ENCODE results near the gene RPS15A. TPM values are rescaled to one million over a fixed set of nuclear protein-coding genes. Genes with fewer than 3 reads are reported as not detected.

Gene RPS15A
- total RNA-seq, 5 donors from 2014 or later (not counting 1 experiment from before 2014, with no cell fraction given) = 2,862 to 3,462 (median 2,982) TPM

DNA sequence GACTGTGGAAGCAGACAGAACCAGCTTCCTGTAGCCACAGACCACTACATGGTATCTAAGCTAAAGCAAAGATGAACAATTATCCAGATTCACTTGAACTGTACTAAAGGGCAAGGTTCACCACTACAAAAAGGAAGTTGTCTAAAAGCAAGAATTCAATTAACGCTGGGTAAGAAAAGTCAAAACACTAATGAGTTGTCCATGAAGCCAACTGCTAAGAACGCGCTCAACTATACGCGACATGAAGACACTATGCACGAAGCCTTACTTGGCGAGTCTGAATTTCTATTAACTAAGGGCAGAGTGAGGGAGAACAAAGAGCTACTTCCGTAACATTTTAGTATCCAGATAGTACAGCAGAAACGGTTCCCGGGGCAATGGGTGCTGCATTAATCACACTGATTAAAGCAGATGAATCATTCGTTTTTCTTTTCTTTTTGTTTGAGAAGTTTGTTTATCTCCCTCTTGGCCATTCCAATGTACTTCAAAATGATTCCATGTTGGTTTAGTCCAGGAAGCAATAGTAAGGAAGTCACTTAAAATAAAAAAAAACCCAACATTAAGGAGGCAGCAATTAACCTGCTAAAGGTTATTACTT lies 2.8 kb upstream of the RPS15A start:
- peaks cover 47% of the 10 kb centered on the region for H3K36me3 Mint-ChIP-seq

DNA sequence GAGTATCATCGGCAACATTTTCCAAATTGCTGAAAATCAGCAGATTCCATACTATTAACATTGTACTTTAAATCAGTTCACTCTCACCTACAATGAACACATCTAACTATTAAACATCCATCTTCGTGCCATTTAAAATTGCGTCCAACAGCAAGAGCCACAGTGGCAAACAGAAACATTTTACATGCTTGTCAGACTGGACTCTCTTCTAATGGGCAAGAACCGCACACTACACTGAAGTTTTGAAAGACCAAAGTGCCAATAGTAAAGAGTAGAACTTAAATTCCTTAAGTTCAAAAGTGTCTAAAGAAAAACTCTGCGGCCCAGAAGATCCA lies 652 bp downstream of the RPS15A start:
- Histone ChIP-seq H3K27ac (ENCODE audit: low read length) (peak overlapping the region; percentile 69), H3K36me3 (ENCODE audit: control insufficient read depth in 2 of 2, extremely low read depth in 1 of 2, insufficient read depth in 1 of 2, low read length in 1 of 2) (peaks cover 11 to 63% of the 10 kb centered on the region in 2 donors), H3K4me1 (ENCODE audit: control insufficient read depth in 1 of 2, extremely low read depth in 1 of 2, insufficient read depth in 2 of 2, low read length in 2 of 2) (peaks cover 18 to 53% of the 10 kb centered on the region in 2 experiments), H3K27me3 (replicated peaks in 1 of 2; ENCODE audit: control insufficient read depth in 2 of 2, extremely low read depth in 1 of 2, insufficient read depth in 2 of 2, low read length in 1 of 2) (no peaks in the 10 kb centered on the region), H3K9me3 (no peaks in the 10 kb centered on the region), H3K4me3 (ENCODE audit: control insufficient read depth in 1 of 2, extremely low read depth in 1 of 2, low read length in 1 of 2) (peak overlapping the region; percentile 98)
- Mint-ChIP-seq H3K36me3 (peaks cover 57% of the 10 kb centered on the region), H3K9me3 (no peaks in the 10 kb centered on the region), H3K27me3 (no peaks in the 10 kb centered on the region), H3K27ac (peak overlapping the region; percentile 83 to 93), H3K4me1 (peaks cover 55 to 58% (median 57%) of the 10 kb centered on the region in 3 donors), H3K4me3 (peak overlapping the region; percentile 90 to 97 (median 96))
- 0% methylated on average over 2 of the region's 5 CpGs for WGBS (ENCODE audit: insufficient coverage)
- ATAC-seq (replicated peaks in 1 of 4) = no peak
- POLR2A ChIA-PET = interaction anchor here (1.5 kb wide), 2 partner anchors 11 to 12 kb away, joined by 12 to 42 read pairs; partner anchors contain the start of gene ARL6IP1 (in 2 of the 2)
- no peak for DNase-seq
- CTCF ChIA-PET = interaction anchor here (0.5 to 7.1 kb wide), 5 partner anchors 12 to 230 kb away, joined by 3 to 86 read pairs (median 3); partner anchors contain the start of gene ARL6IP1 (in 1 of the 2)

More for the DNA sequence above, 2.8 kb upstream of the RPS15A start:
- ATAC-seq (replicated peaks in 1 of 4) = no peak
- no peak overlapping the region for H3K27ac ChIP-seq (ENCODE audit: low read length)
- Mint-ChIP-seq H3K4me1 (peaks cover 23 to 34% (median 34%) of the 10 kb centered on the region in 3 donors), H3K9me3 (no peaks in the 10 kb centered on the region), H3K4me3 (no peak overlapping the region), H3K27ac (no peak overlapping the region), H3K27me3 (no peaks in the 10 kb centered on the region)
- no peaks in the 10 kb centered on the region for H3K27me3 ChIP-seq (replicated peaks in 1 of 2; ENCODE audit: control insufficient read depth in 2 of 2, extremely low read depth in 1 of 2, insufficient read depth in 2 of 2, low read length in 1 of 2)
- no peaks in the 10 kb centered on the region for H3K9me3 ChIP-seq
- POLR2A ChIA-PET = interaction anchor here (1.0 kb wide), 2 partner anchors 9 kb away, joined by 3 to 7 read pairs; partner anchors contain the start of gene ARL6IP1 (in 2 of the 2)
- H3K4me3 ChIP-seq (ENCODE audit: control insufficient read depth in 1 of 2, extremely low read depth in 1 of 2, low read length in 1 of 2) = no peak overlapping the region
- WGBS (ENCODE audit: insufficient coverage) = 97% methylated on average over 5 of the region's 11 CpGs
- CTCF ChIA-PET = interaction anchor here in 1 of 2 donors (7.1 kb wide), 1 partner anchor 8 kb away, joined by 86 read pairs; the partner anchor contains the start of gene ARL6IP1
- peaks cover 5 to 54% of the 10 kb centered on the region in 2 donors for H3K36me3 ChIP-seq (ENCODE audit: control insufficient read depth in 2 of 2, extremely low read depth in 1 of 2, insufficient read depth in 1 of 2, low read length in 1 of 2)
- peaks cover 8 to 19% of the 10 kb centered on the region in 2 experiments for H3K4me1 ChIP-seq (ENCODE audit: control insufficient read depth in 1 of 2, extremely low read depth in 1 of 2, insufficient read depth in 2 of 2, low read length in 2 of 2)
- DNase-seq = no peak

DNA sequence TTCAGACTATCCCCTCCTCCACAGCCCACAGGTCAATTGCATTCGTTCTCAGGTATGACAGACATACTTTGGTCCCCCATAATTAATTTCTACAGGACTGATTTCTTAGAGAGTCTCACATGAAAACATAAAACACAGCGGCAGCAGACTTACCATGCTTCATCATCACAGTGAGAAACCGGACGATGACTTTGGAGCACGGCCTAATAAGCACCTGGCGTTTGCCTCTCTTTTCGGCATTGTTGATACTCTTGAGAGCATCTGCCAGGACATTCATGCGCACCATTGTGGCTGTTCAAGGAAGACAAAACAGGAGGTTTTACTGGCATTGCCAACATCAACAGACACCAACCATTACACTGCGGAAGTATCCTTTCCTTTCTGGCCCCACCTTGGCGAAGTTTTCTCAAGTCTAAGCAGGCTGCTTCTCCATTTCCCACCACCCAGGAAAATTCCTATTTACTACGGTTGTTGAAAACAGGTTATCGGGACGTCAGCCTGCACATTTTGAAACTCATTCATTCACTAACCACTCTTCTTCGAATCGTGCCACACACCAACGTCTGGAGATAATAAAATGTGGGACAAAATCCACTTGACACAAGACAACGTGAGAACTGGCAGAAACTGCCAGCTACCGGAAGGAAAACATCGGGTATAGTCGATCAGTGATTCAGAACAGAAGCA lies 1.2 kb downstream of the RPS15A start:
- 10% methylated on average over 18 of the region's 20 CpGs for WGBS (ENCODE audit: insufficient coverage)
- DNase-seq (no peak), ATAC-seq (replicated peaks in 1 of 4) (no peak)
- H3K4me3 ChIP-seq (ENCODE audit: control insufficient read depth in 1 of 2, extremely low read depth in 1 of 2, low read length in 1 of 2) = peak overlapping the region; percentile 98
- ChIA-PET POLR2A (interaction anchor here (0.7 to 1.5 kb wide), 5 partner anchors 12 to 19 kb away, joined by 3 to 42 read pairs (median 5); partner anchors contain the start of gene ARL6IP1 (in 2 of the 2)), CTCF (interaction anchor here (0.5 to 7.1 kb wide), 2 partner anchors 12 to 52 kb away, joined by 4 to 86 read pairs; partner anchors contain the start of gene ARL6IP1 (in 1 of the 2))
- Mint-ChIP-seq H3K4me1 (peaks cover 55 to 61% (median 61%) of the 10 kb centered on the region in 3 donors), H3K27ac (peak overlapping the region; percentile 83 to 93), H3K36me3 (peaks cover 56% of the 10 kb centered on the region), H3K27me3 (no peaks in the 10 kb centered on the region), H3K9me3 (no peaks in the 10 kb centered on the region), H3K4me3 (peak overlapping the region; percentile 90 to 97 (median 96))
- H3K36me3 ChIP-seq (ENCODE audit: control insufficient read depth in 2 of 2, extremely low read depth in 1 of 2, insufficient read depth in 1 of 2, low read length in 1 of 2) = peaks cover 11 to 63% of the 10 kb centered on the region in 2 donors
- no peaks in the 10 kb centered on the region for H3K9me3 ChIP-seq
- peak overlapping the region; percentile 69 for H3K27ac ChIP-seq (ENCODE audit: low read length)
- peaks cover 18 to 58% of the 10 kb centered on the region in 2 experiments for H3K4me1 ChIP-seq (ENCODE audit: control insufficient read depth in 1 of 2, extremely low read depth in 1 of 2, insufficient read depth in 2 of 2, low read length in 2 of 2)
- H3K27me3 ChIP-seq (replicated peaks in 1 of 2; ENCODE audit: control insufficient read depth in 2 of 2, extremely low read depth in 1 of 2, insufficient read depth in 2 of 2, low read length in 1 of 2) = no peaks in the 10 kb centered on the region

DNA sequence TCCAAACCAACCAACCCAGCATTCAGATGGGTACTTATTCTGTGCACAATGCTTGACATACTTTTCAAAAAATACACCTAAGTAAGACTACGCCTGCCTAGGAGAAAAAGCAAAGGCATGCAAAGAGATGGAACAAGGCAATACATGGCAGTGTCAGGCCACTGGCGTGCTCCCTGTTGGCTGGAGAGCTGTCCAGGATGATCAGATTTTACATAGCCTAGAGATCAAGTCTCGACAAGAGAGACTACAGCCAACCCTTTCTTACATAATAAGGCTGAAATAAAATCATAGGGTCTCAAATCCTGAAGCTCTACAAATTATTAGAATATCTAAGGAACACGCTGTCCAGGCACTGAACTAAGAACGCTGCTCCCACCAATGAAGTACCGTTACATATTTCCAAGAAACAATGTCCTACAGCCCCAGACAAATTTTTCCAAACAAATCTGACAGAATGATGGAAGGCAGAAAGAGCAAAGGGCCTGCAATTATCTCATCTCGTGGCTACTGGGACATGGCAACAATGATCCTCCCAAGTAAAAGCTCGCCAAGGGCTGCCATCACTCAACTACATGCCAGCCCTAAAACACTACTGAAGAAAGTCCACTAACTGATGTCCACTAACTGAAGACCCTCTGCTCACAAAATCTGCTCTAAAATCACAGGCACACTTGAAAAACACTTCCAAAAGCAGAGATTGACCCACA lies 5.1 kb downstream of the RPS15A start:
- ChIA-PET POLR2A (no interaction called here), CTCF (no interaction called here)
- no peaks in the 10 kb centered on the region for H3K9me3 ChIP-seq
- H3K27me3 Mint-ChIP-seq = no peaks in the 10 kb centered on the region
- H3K4me1 ChIP-seq (ENCODE audit: control insufficient read depth in 1 of 2, extremely low read depth in 1 of 2, insufficient read depth in 2 of 2, low read length in 2 of 2) = peaks cover 18 to 59% of the 10 kb centered on the region in 2 experiments
- peaks cover 57% of the 10 kb centered on the region for H3K36me3 Mint-ChIP-seq
- DNase-seq (no peak), ATAC-seq (replicated peaks in 1 of 4) (no peak)
- peaks cover 5 to 61% of the 10 kb centered on the region in 2 donors for H3K36me3 ChIP-seq (ENCODE audit: control insufficient read depth in 2 of 2, extremely low read depth in 1 of 2, insufficient read depth in 1 of 2, low read length in 1 of 2)
- H3K27me3 ChIP-seq (replicated peaks in 1 of 2; ENCODE audit: control insufficient read depth in 2 of 2, extremely low read depth in 1 of 2, insufficient read depth in 2 of 2, low read length in 1 of 2) = no peaks in the 10 kb centered on the region
- H3K27ac ChIP-seq (ENCODE audit: low read length) = peak overlapping the region; percentile 5
- H3K4me1 Mint-ChIP-seq = peaks cover 50 to 66% (median 65%) of the 10 kb centered on the region in 3 donors
- peak overlapping the region in 2 of 3 donors; percentile 7 to 13 for H3K4me3 Mint-ChIP-seq
- no peaks in the 10 kb centered on the region for H3K9me3 Mint-ChIP-seq
- 69% methylated on average over 4 of the region's 8 CpGs for WGBS (ENCODE audit: insufficient coverage)
- H3K4me3 ChIP-seq (ENCODE audit: control insufficient read depth in 1 of 2, extremely low read depth in 1 of 2, low read length in 1 of 2) = no peak overlapping the region
- H3K27ac Mint-ChIP-seq = peak overlapping the region; percentile 40 to 60

- Histone ChIP-seq H3K27me3 (replicated peaks in 1 of 2; ENCODE audit: control insufficient read depth in 2 of 2, extremely low read depth in 1 of 2, insufficient read depth in 2 of 2, low read length in 1 of 2) (no peaks in the 10 kb centered on the region), H3K9me3 (no peaks in the 10 kb centered on the region), H3K27ac (ENCODE audit: low read length) (peak overlapping the region; percentile 34), H3K4me3 (ENCODE audit: control insufficient read depth in 1 of 2, extremely low read depth in 1 of 2, low read length in 1 of 2) (no peak overlapping the region), H3K4me1 (ENCODE audit: control insufficient read depth in 1 of 2, extremely low read depth in 1 of 2, insufficient read depth in 2 of 2, low read length in 2 of 2) (peaks cover 16 to 52% of the 10 kb centered on the region in 2 experiments), H3K36me3 (ENCODE audit: control insufficient read depth in 2 of 2, extremely low read depth in 1 of 2, insufficient read depth in 1 of 2, low read length in 1 of 2) (peaks cover 5 to 61% of the 10 kb centered on the region in 2 donors)
- 69% methylated on average over 9 of the region's 17 CpGs for WGBS (ENCODE audit: insufficient coverage)
- CTCF ChIA-PET = no interaction called here
- Mint-ChIP-seq H3K36me3 (peaks cover 48% of the 10 kb centered on the region), H3K4me1 (peaks cover 40 to 56% (median 55%) of the 10 kb centered on the region in 3 donors), H3K27me3 (no peaks in the 10 kb centered on the region), H3K4me3 (no peak overlapping the region), H3K9me3 (no peaks in the 10 kb centered on the region), H3K27ac (peak overlapping the region; percentile 32 to 71)
- ATAC-seq (replicated peaks in 1 of 4) (no peak), DNase-seq (no peak)
- POLR2A ChIA-PET = interaction anchor here in 1 of 2 donors (1.0 kb wide), 1 partner anchor 284 kb away, joined by 3 read pairs; the partner anchor contains the start of gene COQ7
Measured at GRCh38 chr16:18783430-18784341, 6.4 kb downstream of the RPS15A start.
